ENCODE measurements around the gene COMMD4. TPM values are rescaled to one million over a fixed set of nuclear protein-coding genes. Genes with fewer than 3 reads are reported as not detected.
"Not testable (repeated sequence)": the region's sequence is repeated elsewhere in the genome, so short reads cannot be mapped to it uniquely, and the experiment has no call there.

COMMD4 gene
- total RNA-seq, 2 experiments from 2014 or later: 10.8 to 12.1 TPM

DNA sequence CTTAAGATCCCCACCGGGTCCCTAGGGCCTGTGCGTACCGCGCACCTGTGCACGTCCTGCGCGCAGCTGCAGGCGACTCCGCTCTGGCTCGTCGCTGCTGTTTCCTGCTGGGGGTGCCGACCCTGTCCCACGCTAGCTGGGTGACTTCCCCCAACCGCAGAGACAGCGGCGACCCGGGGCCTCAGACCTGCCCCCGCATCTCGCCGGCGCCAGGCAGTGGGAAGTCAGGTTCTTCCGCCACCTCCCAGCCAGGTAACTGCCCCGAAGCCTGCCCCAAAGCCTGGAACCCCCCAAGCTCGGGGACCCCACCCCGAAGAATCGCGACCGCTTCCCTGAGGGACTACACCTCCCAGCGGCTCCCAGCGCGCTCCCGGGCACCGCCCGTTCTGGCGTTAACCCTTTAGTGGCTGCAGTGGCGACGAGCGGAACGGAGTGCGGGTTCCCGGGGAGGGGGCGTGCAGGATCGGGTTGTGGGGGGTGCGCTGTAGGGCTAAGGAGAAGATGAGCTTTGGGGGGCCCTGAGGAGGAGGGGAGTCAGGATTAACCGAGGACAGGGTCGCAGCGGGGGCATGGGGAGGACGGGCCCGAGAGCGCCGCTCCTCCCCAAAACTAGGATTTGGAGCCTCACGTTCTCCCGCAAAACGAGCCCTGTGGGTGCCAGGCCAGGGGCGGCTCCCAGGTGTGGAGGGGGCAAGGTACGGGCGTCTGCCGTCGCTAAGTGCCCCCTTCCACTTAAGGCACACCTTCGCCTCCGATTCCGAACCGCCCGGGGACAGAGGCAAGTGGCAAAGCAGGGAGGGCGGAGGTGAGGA lies 11.6 kb downstream of the COMMD4 start:
- Histone ChIP-seq H3K4me3 (ENCODE audit: low read length) (peak overlapping the region; percentile 86), H3K27me3 (ENCODE audit: control insufficient read depth in 1 of 2, insufficient read depth in 2 of 2, low read length in 2 of 2) (no peaks in the 10 kb centered on the region), H3K27ac (ENCODE audit: low read depth in 1 of 2, low read length in 2 of 2) (peak overlapping the region in 1 of 2 donors; percentile 43), H3K4me1 (ENCODE audit: insufficient read depth, low read length) (peaks cover 51% of the 10 kb centered on the region), H3K36me3 (ENCODE audit: insufficient read depth, low read length) (peaks cover 2% of the 10 kb centered on the region), H3K9me3 (ENCODE audit: control insufficient read depth in 1 of 2, insufficient read depth in 1 of 2, low read length in 2 of 2) (peaks cover 21 to 50% of the 10 kb centered on the region in 2 experiments)
- peaks cover 13% of the 10 kb centered on the region for H3K36me3 Mint-ChIP-seq (ENCODE audit: low read depth)
- TF ChIP-seq, protein P1, sequence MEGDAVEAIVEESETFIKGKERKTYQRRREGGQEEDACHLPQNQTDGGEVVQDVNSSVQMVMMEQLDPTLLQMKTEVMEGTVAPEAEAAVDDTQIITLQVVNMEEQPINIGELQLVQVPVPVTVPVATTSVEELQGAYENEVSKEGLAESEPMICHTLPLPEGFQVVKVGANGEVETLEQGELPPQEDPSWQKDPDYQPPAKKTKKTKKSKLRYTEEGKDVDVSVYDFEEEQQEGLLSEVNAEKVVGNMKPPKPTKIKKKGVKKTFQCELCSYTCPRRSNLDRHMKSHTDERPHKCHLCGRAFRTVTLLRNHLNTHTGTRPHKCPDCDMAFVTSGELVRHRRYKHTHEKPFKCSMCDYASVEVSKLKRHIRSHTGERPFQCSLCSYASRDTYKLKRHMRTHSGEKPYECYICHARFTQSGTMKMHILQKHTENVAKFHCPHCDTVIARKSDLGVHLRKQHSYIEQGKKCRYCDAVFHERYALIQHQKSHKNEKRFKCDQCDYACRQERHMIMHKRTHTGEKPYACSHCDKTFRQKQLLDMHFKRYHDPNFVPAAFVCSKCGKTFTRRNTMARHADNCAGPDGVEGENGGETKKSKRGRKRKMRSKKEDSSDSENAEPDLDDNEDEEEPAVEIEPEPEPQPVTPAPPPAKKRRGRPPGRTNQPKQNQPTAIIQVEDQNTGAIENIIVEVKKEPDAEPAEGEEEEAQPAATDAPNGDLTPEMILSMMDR (IDR thresholded peaks at IDR 0.05): no peak
- H3K27me3 Mint-ChIP-seq: no peaks in the 10 kb centered on the region
- POLR2A ChIA-PET: interaction anchor here (0.6 to 9.6 kb wide), 10 partner anchors 9 to 732 kb away, joined by 3 to 146 read pairs (median 6); partner anchors contain the start of genes CLK3, COMMD4, IMP3 and MAN2C1
- peak; percentile 67 for ATAC-seq (ENCODE audit: poor library complexity)
- H3K4me1 Mint-ChIP-seq (ENCODE audit: low read depth): peaks cover 35% of the 10 kb centered on the region
- peak overlapping the region; percentile 89 for H3K4me3 Mint-ChIP-seq
- H3K27ac Mint-ChIP-seq: peak overlapping the region; percentile 83
- H3K9me3 Mint-ChIP-seq: peaks cover 7% of the 10 kb centered on the region
- intact Hi-C loops (cut with DNase I, micrococcal nuclease): no loop called here
- DNase-seq: peak; percentile 31 to 83 (median 57)
- CTCF ChIA-PET: interaction anchor here (2.6 kb wide), 1 partner anchor 20 kb away, joined by 15 read pairs; the partner anchor contains the start of gene MAN2C1

DNA sequence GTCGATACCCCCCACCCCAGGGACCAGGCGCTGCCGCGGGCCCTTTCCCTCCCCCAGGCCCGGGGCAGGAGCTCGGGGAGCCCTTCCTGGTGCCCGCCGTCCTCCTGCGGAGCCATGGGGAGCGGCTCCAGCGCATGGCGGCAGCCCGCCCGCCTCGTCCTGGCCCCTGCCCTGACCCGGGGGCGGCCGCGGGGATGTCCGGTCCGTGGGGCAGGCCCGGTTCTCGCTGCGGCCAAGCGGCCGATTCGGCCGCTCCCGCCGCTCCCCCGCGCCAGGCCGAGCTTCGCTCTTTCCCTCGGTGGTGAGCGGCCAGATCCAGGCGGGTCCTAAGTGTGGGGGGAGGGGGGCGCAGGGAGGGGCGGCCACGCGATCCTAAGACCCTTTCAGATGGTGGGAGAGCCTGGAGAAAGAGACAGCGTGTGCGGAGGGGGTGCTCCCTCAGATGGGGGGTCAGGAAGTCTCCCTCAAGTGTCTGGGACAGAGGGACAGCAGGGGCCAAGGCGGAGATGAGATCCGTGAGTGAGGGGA lies 12.2 kb downstream of the COMMD4 start:
- CTCF ChIA-PET: interaction anchor here (2.6 kb wide), 1 partner anchor 20 kb away, joined by 15 read pairs; the partner anchor contains the start of gene MAN2C1
- no peak for ATAC-seq (ENCODE audit: poor library complexity)
- peaks cover 13% of the 10 kb centered on the region for H3K36me3 Mint-ChIP-seq (ENCODE audit: low read depth)
- TF ChIP-seq, protein P1 (IDR thresholded peaks at IDR 0.05): no peak
- H3K4me1 ChIP-seq (ENCODE audit: insufficient read depth, low read length): peaks cover 51% of the 10 kb centered on the region
- POLR2A ChIA-PET: interaction anchor here (0.6 to 9.6 kb wide), 10 partner anchors 12 to 399 kb away, joined by 3 to 146 read pairs (median 6); partner anchors contain the start of genes COMMD4, IMP3, MAN2C1 and SIN3A
- peaks cover 21 to 51% of the 10 kb centered on the region in 2 experiments for H3K9me3 ChIP-seq (ENCODE audit: control insufficient read depth in 1 of 2, insufficient read depth in 1 of 2, low read length in 2 of 2)
- intact Hi-C loops (cut with DNase I, micrococcal nuclease): no loop called here
- H3K4me3 Mint-ChIP-seq: peak overlapping the region; percentile 89
- H3K9me3 Mint-ChIP-seq: peaks cover 7% of the 10 kb centered on the region
- no peaks in the 10 kb centered on the region for H3K27me3 ChIP-seq (ENCODE audit: control insufficient read depth in 1 of 2, insufficient read depth in 2 of 2, low read length in 2 of 2)
- H3K4me3 ChIP-seq (ENCODE audit: low read length): peak overlapping the region; percentile 86
- no peak for DNase-seq
- peak overlapping the region; percentile 93 for H3K27ac Mint-ChIP-seq
- peaks cover 35% of the 10 kb centered on the region for H3K4me1 Mint-ChIP-seq (ENCODE audit: low read depth)
- H3K27me3 Mint-ChIP-seq: no peaks in the 10 kb centered on the region
- H3K27ac ChIP-seq (ENCODE audit: low read depth in 1 of 2, low read length in 2 of 2): peak overlapping the region; percentile 43 to 48
- H3K36me3 ChIP-seq (ENCODE audit: insufficient read depth, low read length): peaks cover 2% of the 10 kb centered on the region

DNA sequence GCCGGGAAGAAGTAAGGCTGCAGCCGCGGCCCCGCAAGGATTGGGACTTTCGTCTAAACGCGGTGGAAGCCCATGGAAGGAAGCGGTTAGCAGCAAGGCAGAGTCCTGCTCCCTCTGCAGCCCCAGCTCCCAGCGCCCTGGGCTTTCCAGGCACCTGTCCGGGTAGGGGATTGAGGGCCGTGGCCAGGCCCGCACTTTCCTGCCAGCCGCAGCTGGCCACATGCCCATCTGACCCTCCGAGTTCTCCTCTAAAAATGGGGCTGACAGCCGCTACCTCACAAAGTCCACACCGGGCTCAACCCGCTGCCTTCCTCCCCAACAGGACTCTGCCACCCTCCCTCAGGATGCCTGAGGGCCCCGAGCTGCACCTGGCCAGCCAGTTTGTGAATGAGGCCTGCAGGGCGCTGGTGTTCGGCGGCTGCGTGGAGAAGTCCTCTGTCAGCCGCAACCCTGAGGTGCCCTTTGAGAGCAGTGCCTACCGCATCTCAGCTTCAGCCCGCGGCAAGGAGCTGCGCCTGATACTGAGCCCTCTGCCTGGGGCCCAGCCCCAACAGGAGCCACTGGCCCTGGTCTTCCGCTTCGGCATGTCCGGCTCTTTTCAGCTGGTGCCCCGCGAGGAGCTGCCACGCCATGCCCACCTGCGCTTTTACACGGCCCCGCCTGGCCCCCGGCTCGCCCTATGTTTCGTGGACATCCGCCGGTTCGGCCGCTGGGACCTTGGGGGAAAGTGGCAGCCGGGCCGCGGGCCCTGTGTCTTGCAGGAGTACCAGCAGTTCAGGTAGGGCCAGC lies 12.9 kb downstream of the COMMD4 start:
- Mint-ChIP-seq H3K9me3 (peaks cover 7% of the 10 kb centered on the region), H3K4me3 (peak overlapping the region; percentile 83), H3K27me3 (no peaks in the 10 kb centered on the region), H3K27ac (peak overlapping the region; percentile 93), H3K4me1 (ENCODE audit: low read depth) (peaks cover 35% of the 10 kb centered on the region), H3K36me3 (ENCODE audit: low read depth) (peaks cover 13% of the 10 kb centered on the region)
- H3K36me3 ChIP-seq (ENCODE audit: insufficient read depth, low read length): peaks cover 2% of the 10 kb centered on the region
- CTCF ChIA-PET: interaction anchor here (2.6 kb wide), 1 partner anchor 19 kb away, joined by 15 read pairs; the partner anchor contains the start of gene MAN2C1
- TF ChIP-seq, protein P1 (IDR thresholded peaks at IDR 0.05): no peak
- H3K27me3 ChIP-seq (ENCODE audit: control insufficient read depth in 1 of 2, insufficient read depth in 2 of 2, low read length in 2 of 2): no peaks in the 10 kb centered on the region
- ATAC-seq (ENCODE audit: poor library complexity) (no peak), DNase-seq (peak in 1 of 14 experiments; percentile 41)
- peak overlapping the region; percentile 86 for H3K4me3 ChIP-seq (ENCODE audit: low read length)
- intact Hi-C loops (cut with DNase I, micrococcal nuclease): no loop called here
- peaks cover 51% of the 10 kb centered on the region for H3K4me1 ChIP-seq (ENCODE audit: insufficient read depth, low read length)
- H3K9me3 ChIP-seq (ENCODE audit: control insufficient read depth in 1 of 2, insufficient read depth in 1 of 2, low read length in 2 of 2): peaks cover 21 to 51% of the 10 kb centered on the region in 2 experiments
- POLR2A ChIA-PET: interaction anchor here (0.6 to 9.6 kb wide), 10 partner anchors 13 to 398 kb away, joined by 3 to 146 read pairs (median 6); partner anchors contain the start of genes COMMD4, IMP3, MAN2C1 and SIN3A
- peak overlapping the region; percentile 43 to 48 for H3K27ac ChIP-seq (ENCODE audit: low read depth in 1 of 2, low read length in 2 of 2)

DNA sequence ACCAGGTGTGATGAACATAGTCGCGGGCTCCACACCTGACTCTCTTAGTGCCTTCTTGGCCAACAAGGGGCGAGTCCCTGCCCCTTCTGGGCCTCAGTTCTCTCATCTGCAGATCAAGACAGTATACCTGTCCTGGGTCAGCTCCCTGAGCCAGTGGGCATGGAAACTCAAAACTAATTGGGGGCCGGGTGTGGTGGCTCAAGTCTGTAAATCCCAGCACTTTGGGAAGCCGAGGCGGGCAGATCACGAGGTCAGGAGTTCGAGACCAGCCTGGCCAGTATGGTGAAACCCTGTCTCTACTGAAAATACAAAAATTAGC lies 13.4 kb downstream of the COMMD4 start:
- ATAC-seq (ENCODE audit: poor library complexity); H3K4me3 ChIP-seq (ENCODE audit: low read length); H3K9me3 Mint-ChIP-seq; intact Hi-C loops (cut with DNase I, micrococcal nuclease); DNase-seq; H3K27me3 Mint-ChIP-seq; H3K27me3 ChIP-seq (ENCODE audit: control insufficient read depth in 1 of 2, insufficient read depth in 2 of 2, low read length in 2 of 2); H3K36me3 ChIP-seq (ENCODE audit: insufficient read depth, low read length): not testable (repeated sequence)
- H3K27ac ChIP-seq (ENCODE audit: low read depth in 1 of 2, low read length in 2 of 2): peak overlapping the region; percentile 40 to 82
- H3K27ac Mint-ChIP-seq: peak overlapping the region; percentile 93
- CTCF ChIA-PET: interaction anchor here (2.6 kb wide), 1 partner anchor 18 kb away, joined by 15 read pairs; the partner anchor contains the start of gene MAN2C1
- H3K4me3 Mint-ChIP-seq: peak overlapping the region; percentile 85
- H3K4me1 ChIP-seq (ENCODE audit: insufficient read depth, low read length): peaks cover 51% of the 10 kb centered on the region
- peaks cover 21 to 51% of the 10 kb centered on the region in 2 experiments for H3K9me3 ChIP-seq (ENCODE audit: control insufficient read depth in 1 of 2, insufficient read depth in 1 of 2, low read length in 2 of 2)
- H3K36me3 Mint-ChIP-seq (ENCODE audit: low read depth): peaks cover 13% of the 10 kb centered on the region
- H3K4me1 Mint-ChIP-seq (ENCODE audit: low read depth): peaks cover 35% of the 10 kb centered on the region
- POLR2A ChIA-PET: interaction anchor here (1.2 to 9.6 kb wide), 5 partner anchors 14 to 290 kb away, joined by 3 to 146 read pairs (median 6); partner anchors contain the start of genes COMMD4, MAN2C1 and SIN3A

All from CD4-positive, alpha-beta T cell (primary cell).